ENCODE results near the gene IMPDH1.

The IMPDH1 gene

DNA sequence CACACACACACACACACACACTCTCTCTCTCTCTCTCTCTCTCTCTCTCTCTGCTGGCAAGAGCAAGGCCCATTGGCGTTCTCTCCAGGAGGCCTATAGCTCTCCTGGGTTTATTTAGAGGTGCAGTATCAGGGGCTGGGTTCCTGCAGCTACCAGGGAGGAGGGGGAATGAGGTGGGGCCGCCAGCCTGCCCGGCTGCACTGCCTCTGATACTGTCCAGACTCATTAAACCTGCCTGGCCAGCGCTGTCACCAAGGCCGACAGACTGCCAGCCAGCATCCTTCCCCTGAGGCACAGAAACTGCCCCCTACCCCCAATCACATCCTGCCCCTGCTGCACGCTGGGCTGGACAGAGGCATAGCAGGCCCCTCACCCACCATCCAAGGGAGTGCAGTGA lies 52.6 kb downstream of the IMPDH1 start:
- no peak for DNase-seq

DNA sequence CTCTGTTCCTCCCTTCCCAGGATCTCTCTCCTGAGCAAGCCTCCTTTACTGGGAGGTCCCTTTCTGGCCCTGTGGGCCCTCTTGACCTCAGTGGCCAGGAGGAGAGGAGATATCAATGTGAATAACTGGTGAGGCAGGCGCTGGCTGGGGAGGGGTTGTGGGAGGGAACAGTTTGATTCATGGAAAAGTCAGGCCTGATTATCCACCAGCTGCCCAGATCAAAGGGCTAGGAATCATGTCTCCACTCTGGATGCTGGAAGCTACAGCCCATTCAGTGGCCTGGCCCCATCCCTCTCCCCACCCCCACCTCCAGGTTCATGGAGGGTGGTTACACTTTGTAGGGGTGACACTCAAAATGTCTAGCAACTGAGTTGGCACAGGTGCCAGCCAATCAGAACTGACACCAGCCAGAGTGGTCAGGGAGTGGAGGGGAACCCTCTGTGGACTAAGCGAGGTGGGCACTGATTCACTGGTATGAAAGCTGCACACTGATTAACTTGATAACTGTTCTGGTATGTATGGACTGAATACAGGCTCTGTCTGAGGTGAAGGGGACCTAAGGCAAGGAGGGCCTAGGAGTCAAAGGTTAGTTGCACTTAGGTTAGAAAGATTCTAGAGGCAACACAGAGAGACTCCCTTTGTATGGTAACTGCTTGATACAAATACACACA lies 53.1 kb downstream of the IMPDH1 start:
- DNase-seq = no peak

- no peak for DNase-seq
Measured at GRCh38 chr7:128353610-128354009, 56.2 kb downstream of the IMPDH1 start.

DNA sequence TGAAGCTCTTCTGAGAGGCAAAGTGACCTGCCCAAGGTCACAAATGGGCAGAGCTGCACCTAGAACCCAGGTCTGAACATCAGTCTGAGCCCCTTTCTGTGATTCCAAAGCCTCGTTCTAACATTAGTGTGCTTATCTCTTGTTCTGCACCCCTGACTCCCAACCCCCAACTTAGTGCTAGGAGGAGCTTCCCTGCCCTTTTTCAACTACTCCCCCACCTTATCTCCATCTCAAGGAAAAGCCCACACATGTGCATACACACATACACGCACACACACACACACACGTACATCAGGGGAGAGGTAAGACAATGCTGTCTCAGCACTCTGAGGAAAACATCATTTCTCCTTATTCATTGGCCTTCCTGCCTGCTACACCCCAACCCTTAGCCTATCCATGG lies 56.6 kb downstream of the IMPDH1 start:
- DNase-seq = no peak

DNA sequence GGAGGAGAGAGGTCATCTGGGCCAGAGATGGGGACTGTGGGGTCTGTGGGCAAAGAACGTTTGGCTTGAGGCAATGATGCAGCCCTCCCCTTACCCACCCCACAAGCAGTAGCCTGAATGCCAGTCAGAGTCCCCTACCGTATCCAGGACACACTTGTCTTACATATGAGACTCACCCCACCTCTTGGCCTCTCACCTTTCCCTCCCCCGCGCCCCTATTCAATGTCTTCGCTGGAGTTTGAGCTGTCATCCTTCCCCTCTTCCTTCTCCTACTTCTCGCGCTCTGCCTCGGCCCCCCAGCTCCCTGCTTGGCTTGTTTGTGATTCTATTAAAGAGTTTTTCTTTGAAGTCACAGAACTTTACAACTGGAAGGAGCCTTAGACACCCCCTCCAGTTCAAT lies 57.1 kb downstream of the IMPDH1 start:
- DNase-seq = no peak

DNA sequence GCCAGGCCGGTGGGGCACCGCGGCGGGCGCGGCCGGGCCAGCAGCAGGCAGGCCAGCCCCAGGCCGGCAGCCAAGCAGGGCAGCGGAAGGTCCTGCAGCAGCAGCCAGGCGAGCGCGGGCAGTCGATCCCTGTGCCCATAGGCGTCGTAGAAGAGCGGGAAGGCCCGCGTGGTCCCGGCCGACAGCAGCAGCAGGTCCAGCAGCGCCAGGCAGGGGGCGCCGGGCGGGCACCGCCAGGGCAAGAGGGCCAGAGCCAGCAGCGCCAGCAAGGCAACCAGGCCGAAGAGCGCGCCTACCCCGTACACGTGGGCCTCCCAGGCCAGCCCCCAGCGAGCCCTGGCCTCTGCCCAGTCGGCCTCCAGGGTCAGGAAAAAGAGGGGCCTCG lies 57.6 kb downstream of the IMPDH1 start:
- DNase-seq = no peak

DNA sequence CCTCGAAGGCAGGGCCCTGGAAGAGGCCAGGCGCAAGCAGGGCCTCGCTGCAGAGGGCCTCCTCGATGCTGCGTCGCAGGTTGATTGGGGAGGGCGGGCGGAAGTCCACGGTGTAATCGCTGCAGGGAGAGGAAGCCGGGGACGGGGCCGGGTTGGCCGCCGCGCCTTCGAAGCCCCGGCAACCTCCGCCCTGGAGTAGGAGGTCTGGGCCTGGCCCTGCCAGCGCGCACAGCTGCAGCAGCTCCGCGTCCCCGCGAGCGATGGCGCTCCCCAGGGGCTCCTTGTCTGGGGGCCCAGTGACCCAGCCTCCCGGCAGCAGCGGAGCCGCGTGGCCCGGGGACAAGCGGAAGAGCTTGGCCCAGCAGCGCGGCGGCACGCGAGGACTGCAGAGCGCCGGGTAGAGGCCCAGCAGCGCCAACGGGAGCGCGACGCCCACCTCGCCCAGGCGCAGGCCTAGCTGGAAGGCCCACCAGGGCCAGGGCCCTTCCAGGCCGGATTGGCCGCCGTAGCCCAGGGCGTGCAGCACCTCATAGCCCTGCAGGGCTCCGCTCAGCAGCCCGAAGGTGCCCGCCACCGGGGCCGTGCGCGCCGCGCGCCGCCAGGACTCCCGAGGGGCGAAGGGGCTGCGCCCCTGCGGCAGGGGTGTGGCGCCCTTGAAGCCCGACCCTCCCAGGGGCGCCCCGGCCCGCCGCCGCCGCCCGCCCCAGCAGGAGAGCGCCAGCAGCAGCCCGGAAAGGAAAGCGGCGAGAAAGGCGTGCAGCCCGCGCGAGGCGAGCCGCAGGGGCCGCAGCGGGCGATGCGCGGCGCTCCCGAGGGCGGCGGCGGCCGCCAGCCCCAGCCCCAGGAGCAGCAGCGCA lies 58.3 kb downstream of the IMPDH1 start:
- no peak for DNase-seq

- DNase-seq = no peak
Measured at GRCh38 chr7:128350708-128351295, 59.0 kb downstream of the IMPDH1 start.

- no peak for DNase-seq
Measured at GRCh38 chr7:128349466-128349825, 60.3 kb downstream of the IMPDH1 start.

DNA sequence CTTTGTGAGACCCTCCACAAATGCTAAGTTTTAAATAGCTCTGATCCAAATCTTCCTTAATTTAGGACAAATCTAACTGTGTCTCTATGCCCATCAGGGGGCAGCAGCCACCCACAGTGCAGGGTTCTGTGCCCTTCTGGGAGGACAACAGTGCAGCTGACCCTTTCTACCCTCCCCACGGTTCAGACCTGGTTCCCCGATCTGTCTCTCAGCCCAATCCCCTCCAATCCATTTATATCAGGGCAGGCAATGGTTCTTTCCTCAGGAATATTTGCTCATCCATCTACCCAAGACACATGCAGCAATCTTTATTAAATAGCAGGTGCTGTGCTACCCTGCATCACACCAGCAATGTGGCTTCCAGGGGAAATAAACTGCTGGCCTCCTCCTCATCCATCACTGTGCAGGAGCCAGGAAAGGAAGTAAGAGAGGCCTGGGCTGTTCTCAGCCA lies 62.1 kb downstream of the IMPDH1 start:
- peak; percentile 45 for DNase-seq

- no peak for DNase-seq
Measured at GRCh38 chr7:128344431-128344774, 65.4 kb downstream of the IMPDH1 start.

DNA sequence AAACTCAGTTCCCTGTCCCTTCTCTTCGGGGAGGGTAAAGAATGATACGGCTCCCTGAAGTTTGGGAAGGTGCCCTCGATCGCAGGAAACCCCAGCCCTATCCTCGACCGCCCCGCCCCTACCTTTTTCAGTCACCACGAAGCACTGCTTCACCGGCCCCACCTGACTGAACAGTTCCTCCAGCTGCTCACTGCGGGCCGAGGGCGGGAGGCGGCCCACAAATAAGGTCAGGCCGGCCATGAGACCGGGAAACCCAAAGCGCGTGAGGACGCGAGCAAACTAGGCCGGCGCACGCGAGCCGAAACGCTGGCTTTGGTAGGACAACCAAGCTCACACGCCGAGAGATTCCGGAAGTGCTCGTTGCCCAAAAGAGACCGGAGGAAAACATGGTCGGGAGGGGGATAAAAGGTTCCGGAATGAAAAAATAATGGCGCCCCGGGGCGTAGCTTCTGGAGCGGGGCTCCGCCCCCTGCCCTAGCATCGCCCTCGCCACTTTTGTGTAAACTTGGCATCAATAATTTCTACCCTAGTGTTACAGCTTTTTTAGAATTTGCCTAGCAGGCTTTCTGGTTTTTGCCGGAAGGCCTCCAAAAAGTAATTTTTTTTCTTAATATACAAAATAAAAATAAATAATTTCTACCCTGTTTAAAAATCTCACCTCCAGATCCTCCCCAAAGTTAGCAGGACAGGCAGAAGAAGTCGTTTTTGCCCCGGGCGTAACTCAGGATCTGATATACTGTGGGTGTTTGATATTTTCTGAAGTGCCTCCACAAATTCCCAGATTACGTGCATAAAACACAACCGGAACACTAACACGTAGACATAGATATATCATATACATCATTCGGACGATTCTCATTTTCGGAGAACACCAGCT lies 66.0 kb downstream of the IMPDH1 start, which contains the start of gene RBM28:
RBM28 (minus strand) TSS at position 355 of the 877 bp plus-strand sequence; CDS start at position 240, 115 bp downstream.
- DNase-seq = peak; percentile 90

Measured in NCI-H1105 (cell line).